Measurements from ENCODE around the gene DLGAP1.
"Not testable (repeated sequence)": the region's sequence is repeated elsewhere in the genome, so short reads cannot be mapped to it uniquely, and the experiment has no call there.

Gene DLGAP1

GRCh38 chr18:3721771-3722648 is 733.1 kb downstream of the DLGAP1 start:
- DNase-seq (ENCODE audit: low read depth in 2 of 2) = no peak

GRCh38 chr18:3720818-3721545 is 734.1 kb downstream of the DLGAP1 start:
- no peak for DNase-seq (ENCODE audit: low read depth in 2 of 2)

GRCh38 chr18:3720159-3720558 is 734.9 kb downstream of the DLGAP1 start:
- DNase-seq (ENCODE audit: low read depth in 2 of 2) = no peak

GRCh38 chr18:3717376-3718025 is 737.6 kb downstream of the DLGAP1 start:
- no peak for DNase-seq (ENCODE audit: low read depth in 2 of 2)

- no peak for DNase-seq (ENCODE audit: low read depth in 2 of 2)
These were observed 738.9 kb downstream of the DLGAP1 start for GRCh38 chr18:3716116-3716660.

- no peak for DNase-seq (ENCODE audit: low read depth in 2 of 2)
These were observed 739.7 kb downstream of the DLGAP1 start for GRCh38 chr18:3715231-3716080.

GRCh38 chr18:3713708-3714107 is 741.4 kb downstream of the DLGAP1 start:
- no peak for DNase-seq (ENCODE audit: low read depth in 2 of 2)

GRCh38 chr18:3713166-3713565 is 741.9 kb downstream of the DLGAP1 start:
- no peak for DNase-seq (ENCODE audit: low read depth in 2 of 2)

GRCh38 chr18:3712491-3712890 is 742.6 kb downstream of the DLGAP1 start:
- no peak for DNase-seq (ENCODE audit: low read depth in 2 of 2)

- DNase-seq (ENCODE audit: low read depth in 2 of 2) = no peak
These were observed 744.3 kb downstream of the DLGAP1 start for GRCh38 chr18:3710712-3711301.

GRCh38 chr18:3709205-3709604 is 745.9 kb downstream of the DLGAP1 start:
- no peak for DNase-seq (ENCODE audit: low read depth in 2 of 2)

- no peak for DNase-seq (ENCODE audit: low read depth in 2 of 2)
These were observed 748.6 kb downstream of the DLGAP1 start for GRCh38 chr18:3706279-3707097.

- DNase-seq (ENCODE audit: low read depth in 2 of 2) = no peak
These were observed 750.4 kb downstream of the DLGAP1 start for GRCh38 chr18:3704556-3705344.

- no peak for DNase-seq (ENCODE audit: low read depth in 2 of 2)
These were observed 751.4 kb downstream of the DLGAP1 start for GRCh38 chr18:3703732-3704176.

GRCh38 chr18:3699707-3700567 is 755.2 kb downstream of the DLGAP1 start:
- not testable (repeated sequence) for DNase-seq (ENCODE audit: low read depth in 2 of 2)

GRCh38 chr18:3694030-3694778 is 760.9 kb downstream of the DLGAP1 start:
- not testable (repeated sequence) for DNase-seq (ENCODE audit: low read depth in 2 of 2)

GRCh38 chr18:3693410-3693809 is 761.7 kb downstream of the DLGAP1 start:
- DNase-seq (ENCODE audit: low read depth in 2 of 2) = no peak

Data from stimulated activated CD4-positive, alpha-beta T cell treated with anti-CD3 and anti-CD28 coated beads, Interleukin-15, amount 100 ng/mL, for 48 hours (primary cell).